Mesenchymal stem cell (in vitro differentiated cells and primary cell): ENCODE data around the gene GPSM1.
A peak's percentile ranks its signal among the peaks of the same experiment; 100 is the strongest.

Experiments used
- DNase-seq: peaks from one replicate; pipeline ENCODE4 v3.0.0-alpha.2; 2013
- H2AFZ ChIP-seq: one replicate; pipeline ENCODE4 v1.6.1; 2013; ENCODE audit warnings: low read depth, mild to moderate bottlenecking, control low read depth, inconsistent platforms, low read length, moderate library complexity
- H2AK5ac ChIP-seq: 2 replicates; pipeline ENCODE4 v1.6.1; 2013; ENCODE audit warnings: low read length, moderate library complexity, mild to moderate bottlenecking, inconsistent platforms; ENCODE audit not compliant: severe bottlenecking
- H2BK120ac ChIP-seq: one replicate; pipeline ENCODE4 v1.6.1; 2013; ENCODE audit warnings: low read depth, mild to moderate bottlenecking, inconsistent platforms, low read length, moderate library complexity
- H2BK12ac ChIP-seq, 2 experiments: one replicate each; pipeline ENCODE4 v1.6.1; 2013; ENCODE audit warnings: inconsistent platforms in 2 of 2, low read length in 2 of 2, mild to moderate bottlenecking in 2 of 2, moderate library complexity in 2 of 2, control low read depth in 1 of 2
- H2BK15ac ChIP-seq: one replicate; pipeline ENCODE4 v1.6.1; 2013; ENCODE audit warnings: mild to moderate bottlenecking, low read depth, inconsistent platforms; ENCODE audit not compliant: poor library complexity, severe bottlenecking
- H2BK5ac ChIP-seq: 2 replicates; pipeline ENCODE4 v1.6.1; 2013; ENCODE audit warnings: low read depth, mild to moderate bottlenecking, low read length, control low read depth, inconsistent platforms; ENCODE audit not compliant: poor library complexity, severe bottlenecking
- H3K14ac ChIP-seq, 2 experiments: one replicate each; pipeline ENCODE4 v1.6.1; 2013; ENCODE audit warnings: inconsistent platforms in 2 of 2, low read length in 2 of 2, control low read depth in 1 of 2, mild to moderate bottlenecking in 1 of 2, moderate library complexity in 1 of 2
- H3K18ac ChIP-seq, 2 experiments: one replicate each; pipeline ENCODE4 v1.6.1; 2013; ENCODE audit warnings: inconsistent platforms in 2 of 2, low read length in 2 of 2, control low read depth in 1 of 2, low read depth in 1 of 2, mild to moderate bottlenecking in 1 of 2
- H3K23ac ChIP-seq, 2 experiments: one replicate each; pipeline ENCODE4 v1.6.1; 2013; ENCODE audit warnings: inconsistent platforms in 2 of 2, low read length in 2 of 2, mild to moderate bottlenecking in 2 of 2, moderate library complexity in 2 of 2, control low read depth in 1 of 2
- H3K27ac ChIP-seq: 2 replicates; pipeline ENCODE4 v1.5.1; 2013; ENCODE audit warnings: mild to moderate bottlenecking, moderate library complexity, low read length, control low read depth, inconsistent platforms; ENCODE audit not compliant: poor library complexity, severe bottlenecking
- H3K27me3 ChIP-seq, 2 experiments: 2 replicates each; pipeline versions ENCODE4 v1.6.1 to v1.7.0; 2013; ENCODE audit warnings: low read length in 2 of 2, mild to moderate bottlenecking in 2 of 2, moderate library complexity in 2 of 2, control low read depth in 1 of 2, inconsistent platforms in 1 of 2; ENCODE audit not compliant: control insufficient read depth in 1 of 2, insufficient read depth in 1 of 2
- H3K36me3 ChIP-seq, 2 experiments: 2 replicates each; pipeline versions ENCODE4 v1.6.1 to v1.7.0; 2013; ENCODE audit warnings: low read length in 2 of 2, control low read depth in 1 of 2, inconsistent platforms in 1 of 2, low read depth in 1 of 2, mild to moderate bottlenecking in 1 of 2; ENCODE audit not compliant: insufficient read depth in 2 of 2, control insufficient read depth in 1 of 2
- H3K4ac ChIP-seq, 2 experiments: one replicate each; pipeline ENCODE4 v1.6.1; 2013; ENCODE audit warnings: inconsistent platforms in 2 of 2, low read length in 2 of 2, mild to moderate bottlenecking in 2 of 2, moderate library complexity in 2 of 2, control low read depth in 1 of 2, low read depth in 1 of 2
- H3K4me1 ChIP-seq: 2 replicates; pipeline ENCODE4 v1.6.1; 2013; ENCODE audit warnings: low read depth, low read length, control low read depth; ENCODE audit not compliant: control insufficient read depth, insufficient read depth
- H3K4me2 ChIP-seq: 2 replicates; pipeline ENCODE4 v1.6.1; 2013; ENCODE audit warnings: low read length, mild to moderate bottlenecking, inconsistent platforms; ENCODE audit not compliant: poor library complexity, severe bottlenecking
- H3K4me3 ChIP-seq, 2 experiments: 2 replicates each; pipeline versions ENCODE4 v1.5.1 to v1.7.0; 2013; ENCODE audit warnings: low read length in 2 of 2, mild to moderate bottlenecking in 2 of 2, control low read depth in 1 of 2, low read depth in 1 of 2; ENCODE audit not compliant: insufficient read depth in 1 of 2
- H3K79me1 ChIP-seq: replicated peaks from 2 replicates; pipeline ENCODE4 v1.6.1; 2013; ENCODE audit warnings: mild to moderate bottlenecking, control low read depth, low read length, inconsistent platforms; ENCODE audit not compliant: poor library complexity, severe bottlenecking
- H3K9ac ChIP-seq: 2 replicates; pipeline ENCODE4 v1.7.0; 2013; ENCODE audit warnings: mild to moderate bottlenecking, low read length, moderate library complexity
- H3K9me3 ChIP-seq: 2 replicates; pipeline ENCODE4 v1.7.0; 2013; ENCODE audit warnings: mild to moderate bottlenecking, low read length; ENCODE audit not compliant: control insufficient read depth
- H4K8ac ChIP-seq: one replicate; pipeline ENCODE4 v1.6.1; 2013; ENCODE audit warnings: inconsistent platforms, mild to moderate bottlenecking, low read length, moderate library complexity
- H4K91ac ChIP-seq: one replicate; pipeline ENCODE4 v1.6.1; 2013; ENCODE audit warnings: mild to moderate bottlenecking, low read length, inconsistent platforms
- WGBS: methylation state at CpG from one replicate; pipeline ENCODE4 v1.1.7; 2013; ENCODE audit warnings: mixed read lengths; 5-methylcytosine and 5-hydroxymethylcytosine counted together

The GPSM1 gene

GRCh38 chr9:136321561-136321960, 5.8 kb upstream of the GPSM1 start:
- Histone ChIP-seq H4K8ac (no peak overlapping the region), H3K36me3 (peaks cover 0 to 4% of the 10 kb centered on the region in 2 experiments), H3K9me3 (no peaks in the 10 kb centered on the region), H4K91ac (no peak overlapping the region), H3K27ac (no peak overlapping the region), H3K4me2 (no peak overlapping the region), H2AFZ (no peak overlapping the region), H3K14ac (no peak overlapping the region), H2BK5ac (no peak overlapping the region), H3K4ac (no peak overlapping the region), H3K18ac (no peak overlapping the region), H3K9ac (no peak overlapping the region), H3K4me1 (peaks cover 28% of the 10 kb centered on the region), H3K27me3 (peaks cover 0 to 16% of the 10 kb centered on the region in 2 experiments), H3K23ac (no peak overlapping the region), H2BK120ac (no peak overlapping the region), H2BK12ac (peak overlapping the region in 1 of 2 experiments; percentile 25), H3K4me3 (no peak overlapping the region), H3K79me1 (no peaks in the 10 kb centered on the region), H2BK15ac (no peak overlapping the region), H2AK5ac (no peak overlapping the region)
- WGBS = 95% methylated on average over 19 of the region's 19 CpGs
- no peak for DNase-seq

GRCh38 chr9:136322756-136323330, 4.5 kb upstream of the GPSM1 start:
- H3K36me3 ChIP-seq = no peaks in the 10 kb centered on the region
- H3K14ac ChIP-seq = no peak overlapping the region
- no peak overlapping the region for H2AFZ ChIP-seq
- H3K4me1 ChIP-seq = peaks cover 28% of the 10 kb centered on the region
- H3K27ac ChIP-seq = no peak overlapping the region
- H2BK5ac ChIP-seq = no peak overlapping the region
- peaks cover 0 to 16% of the 10 kb centered on the region in 2 experiments for H3K27me3 ChIP-seq
- H3K4me3 ChIP-seq = no peak overlapping the region
- H3K79me1 ChIP-seq = no peaks in the 10 kb centered on the region
- H2AK5ac ChIP-seq = no peak overlapping the region
- no peak overlapping the region for H3K4me2 ChIP-seq
- no peak for DNase-seq
- H3K9me3 ChIP-seq = no peaks in the 10 kb centered on the region
- no peak overlapping the region for H3K4ac ChIP-seq
- no peak overlapping the region for H3K18ac ChIP-seq
- peak overlapping the region; percentile 26 for H2BK15ac ChIP-seq
- H4K8ac ChIP-seq = no peak overlapping the region
- WGBS = 93% methylated on average over 23 of the region's 23 CpGs
- H3K23ac ChIP-seq = no peak overlapping the region
- no peak overlapping the region for H2BK120ac ChIP-seq
- H2BK12ac ChIP-seq = peak overlapping the region in 1 of 2 experiments; percentile 8
- peak overlapping the region; percentile 16 for H4K91ac ChIP-seq
- no peak overlapping the region for H3K9ac ChIP-seq

- Histone ChIP-seq H3K79me1 (no peaks in the 10 kb centered on the region), H3K27ac (no peak overlapping the region), H2AK5ac (no peak overlapping the region), H4K8ac (no peak overlapping the region), H2BK120ac (no peak overlapping the region), H3K36me3 (no peaks in the 10 kb centered on the region), H3K4me1 (peaks cover 29% of the 10 kb centered on the region), H2AFZ (no peak overlapping the region), H3K14ac (no peak overlapping the region), H4K91ac (peak overlapping the region; percentile 23), H3K27me3 (peaks cover 0 to 16% of the 10 kb centered on the region in 2 experiments), H2BK12ac (peak overlapping the region in 1 of 2 experiments; percentile 55), H3K9me3 (no peaks in the 10 kb centered on the region), H3K4me3 (no peak overlapping the region), H2BK15ac (no peak overlapping the region), H3K9ac (no peak overlapping the region), H3K4me2 (no peak overlapping the region), H3K23ac (no peak overlapping the region), H3K18ac (no peak overlapping the region), H3K4ac (no peak overlapping the region), H2BK5ac (no peak overlapping the region)
- DNase-seq = no peak
- 95% methylated on average over 17 of the region's 17 CpGs for WGBS
These were observed 4.0 kb upstream of the GPSM1 start for GRCh38 chr9:136323371-136323789.

- H3K27ac ChIP-seq = no peak overlapping the region
- H3K4me3 ChIP-seq = no peak overlapping the region
- H3K27me3 ChIP-seq = peaks cover 0 to 16% of the 10 kb centered on the region in 2 experiments
- H3K4me1 ChIP-seq = peaks cover 38% of the 10 kb centered on the region
- DNase-seq = no peak
- H2AFZ ChIP-seq = no peak overlapping the region
- peak overlapping the region; percentile 34 for H4K91ac ChIP-seq
- WGBS = 86% methylated on average over 24 of the region's 24 CpGs
- no peaks in the 10 kb centered on the region for H3K9me3 ChIP-seq
- peak overlapping the region; percentile 93 to 97 for H3K18ac ChIP-seq
- no peak overlapping the region for H2BK5ac ChIP-seq
- H3K4me2 ChIP-seq = no peak overlapping the region
- H3K79me1 ChIP-seq = no peaks in the 10 kb centered on the region
- H2BK12ac ChIP-seq = peak overlapping the region; percentile 7 to 95
- no peak overlapping the region for H4K8ac ChIP-seq
- H3K14ac ChIP-seq = peak overlapping the region in 1 of 2 experiments; percentile 94
- H2BK120ac ChIP-seq = peak overlapping the region; percentile 59
- H2AK5ac ChIP-seq = peak overlapping the region; percentile 78
- peaks cover 0 to 4% of the 10 kb centered on the region in 2 experiments for H3K36me3 ChIP-seq
- H3K23ac ChIP-seq = no peak overlapping the region
- H3K9ac ChIP-seq = no peak overlapping the region
- H3K4ac ChIP-seq = peak overlapping the region; percentile 1 to 37
- H2BK15ac ChIP-seq = peak overlapping the region; percentile 92
These were observed 2.6 kb upstream of the GPSM1 start for GRCh38 chr9:136324501-136325300.
